UCSD-AML1 (cell line): Measurements from ENCODE around the gene DERL2.

Experiments used
- DNase-seq: peaks from one replicate; lab custom pipeline; 2025; ENCODE audit not compliant: unreplicated experiment; lab: John Stamatoyannopoulos, UW

DERL2 gene

GRCh38 chr17:5501685-5502084 lies 15.7 kb upstream of the DERL2 start:
- DNase-seq: no peak

- DNase-seq: no peak
Measured at GRCh38 chr17:5500589-5501391, 14.8 kb upstream of the DERL2 start.

GRCh38 chr17:5500247-5500588 lies 14.2 kb upstream of the DERL2 start:
- DNase-seq: no peak

- no peak for DNase-seq
Measured at GRCh38 chr17:5499476-5500231, 13.7 kb upstream of the DERL2 start.

GRCh38 chr17:5492970-5493369 lies 7.0 kb upstream of the DERL2 start:
- no peak for DNase-seq

- DNase-seq: no peak
Measured at GRCh38 chr17:5488752-5489151, 2.8 kb upstream of the DERL2 start.

- DNase-seq: peak; percentile 99
Measured at GRCh38 chr17:5486206-5487124, 487 bp upstream of the DERL2 start, which contains the start of gene MIS12. Gene MIS12, plus strand, starts transcription at chr17:5486566. Its CDS starts 2,297 bp downstream, at chr17:5488863.

GRCh38 chr17:5481451-5481850 lies 4.5 kb downstream of the DERL2 start:
- DNase-seq: no peak

- DNase-seq: no peak
Measured at GRCh38 chr17:5480962-5481361, 5.0 kb downstream of the DERL2 start.

- DNase-seq: no peak
Measured at GRCh38 chr17:5478992-5479391, 7.0 kb downstream of the DERL2 start.

- no peak for DNase-seq
Measured at GRCh38 chr17:5473906-5474305, 12.1 kb downstream of the DERL2 start.

- DNase-seq: no peak
Measured at GRCh38 chr17:5472511-5472910, 13.5 kb downstream of the DERL2 start.

GRCh38 chr17:5468075-5468473 lies 17.9 kb downstream of the DERL2 start:
- no peak for DNase-seq

GRCh38 chr17:5467416-5467815 lies 18.6 kb downstream of the DERL2 start:
- DNase-seq: no peak

- no peak for DNase-seq
Measured at GRCh38 chr17:5466295-5466694, 19.7 kb downstream of the DERL2 start.

GRCh38 chr17:5464717-5465507 lies 21.1 kb downstream of the DERL2 start:
- DNase-seq: no peak

GRCh38 chr17:5446786-5447185 lies 39.2 kb downstream of the DERL2 start:
- DNase-seq: no peak

- DNase-seq: no peak
Measured at GRCh38 chr17:5444209-5444608, 41.8 kb downstream of the DERL2 start.

GRCh38 chr17:5443728-5444127 lies 42.2 kb downstream of the DERL2 start:
- no peak for DNase-seq

- DNase-seq: no peak
Measured at GRCh38 chr17:5439446-5439764, 46.6 kb downstream of the DERL2 start.
